Activated naive CD8-positive, alpha-beta T cell treated with anti-CD3 and anti-CD28 coated beads for 36 hours (primary cell): Measurements from ENCODE around the gene B4GALNT2. TPM values are rescaled to one million over a fixed set of nuclear protein-coding genes. Genes with fewer than 3 reads are reported as not detected.
A peak's percentile ranks its signal among the peaks of the same experiment; 100 is the strongest.
"Not testable (repeated sequence)": the region's sequence is repeated elsewhere in the genome, so short reads cannot be mapped to it uniquely, and the experiment has no call there.

Experiments used
- DNase-seq: peaks from one replicate; pipeline ENCODE4 v3.0.0; 2021
- H3K27ac Mint-ChIP-seq: one replicate; pipeline ENCODE4 v1.8.0; 2022; ENCODE audit warnings: mild to moderate bottlenecking, moderate library complexity, mixed read lengths
- H3K27me3 Mint-ChIP-seq: one replicate; pipeline ENCODE4 v1.8.0; 2022; ENCODE audit warnings: mild to moderate bottlenecking, mixed read lengths
- H3K36me3 Mint-ChIP-seq: one replicate; pipeline ENCODE4 v1.8.0; 2021; ENCODE audit warnings: mild to moderate bottlenecking, mixed read lengths
- H3K4me1 Mint-ChIP-seq: one replicate; pipeline ENCODE4 v1.8.0; 2021; ENCODE audit warnings: mixed read lengths
- H3K4me3 Mint-ChIP-seq: one replicate; pipeline ENCODE4 v1.8.0; 2022; ENCODE audit warnings: mild to moderate bottlenecking, moderate library complexity, mixed read lengths
- H3K9me3 Mint-ChIP-seq: one replicate; pipeline ENCODE4 v1.8.0; 2022; ENCODE audit warnings: mixed read lengths
- total RNA-seq, 2 experiments: library from RNA; stranded (reverse); gene quantifications; one replicate each; pipeline ENCODE4 v1.2.3, GENCODE V29; 2021

B4GALNT2 gene
- total RNA-seq, 2 experiments from 2014 or later: not detected

GRCh38 chr17:49108318-49108717 is 24.3 kb upstream of the B4GALNT2 start:
- Mint-ChIP-seq H3K4me3 (no peak overlapping the region), H3K27me3 (peaks cover 3% of the 10 kb centered on the region), H3K36me3 (no peaks in the 10 kb centered on the region)

GRCh38 chr17:49110509-49110908 is 22.1 kb upstream of the B4GALNT2 start:
- DNase-seq: no peak
- no peak overlapping the region for H3K27ac Mint-ChIP-seq
- H3K4me1 Mint-ChIP-seq: no peaks in the 10 kb centered on the region
- peaks cover 16% of the 10 kb centered on the region for H3K27me3 Mint-ChIP-seq
- no peak overlapping the region for H3K4me3 Mint-ChIP-seq
- H3K9me3 Mint-ChIP-seq: no peaks in the 10 kb centered on the region
- H3K36me3 Mint-ChIP-seq: no peaks in the 10 kb centered on the region

More at GRCh38 chr17:49108318-49108717, 24.3 kb upstream of the B4GALNT2 start:
- Mint-ChIP-seq H3K9me3 (no peaks in the 10 kb centered on the region), H3K27ac (no peak overlapping the region), H3K4me1 (no peaks in the 10 kb centered on the region)
- DNase-seq: no peak

- no peak overlapping the region for H3K4me3 Mint-ChIP-seq
- H3K36me3 Mint-ChIP-seq: no peaks in the 10 kb centered on the region
- no peak overlapping the region for H3K27ac Mint-ChIP-seq
- H3K4me1 Mint-ChIP-seq: no peaks in the 10 kb centered on the region
- H3K9me3 Mint-ChIP-seq: no peaks in the 10 kb centered on the region
- DNase-seq: no peak
- peaks cover 21% of the 10 kb centered on the region for H3K27me3 Mint-ChIP-seq
Measured at GRCh38 chr17:49111934-49112333, 20.6 kb upstream of the B4GALNT2 start.

DNA sequence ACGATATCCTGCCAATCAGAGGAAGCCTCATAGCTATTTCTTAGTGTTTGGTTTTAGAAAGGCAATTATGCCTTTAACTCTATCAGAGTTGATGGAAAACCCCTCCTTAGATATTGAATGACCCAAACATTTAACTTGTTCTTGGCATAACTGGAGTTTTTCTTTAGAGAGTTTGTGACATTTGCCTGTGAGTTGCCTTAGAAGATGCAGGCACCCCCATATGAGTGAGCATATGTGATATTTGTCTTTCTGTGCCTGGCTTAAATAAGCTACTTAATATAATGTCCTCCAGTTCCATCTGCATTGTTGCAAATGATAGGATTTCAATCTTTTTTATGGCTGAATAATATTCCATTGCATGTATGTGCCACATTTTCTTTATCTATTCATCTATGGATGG is 19.6 kb upstream of the B4GALNT2 start:
- no peak overlapping the region for H3K27ac Mint-ChIP-seq
- H3K36me3 Mint-ChIP-seq: no peaks in the 10 kb centered on the region
- H3K4me1 Mint-ChIP-seq: no peaks in the 10 kb centered on the region
- peaks cover 30% of the 10 kb centered on the region for H3K27me3 Mint-ChIP-seq
- H3K9me3 Mint-ChIP-seq: no peaks in the 10 kb centered on the region
- no peak overlapping the region for H3K4me3 Mint-ChIP-seq
- DNase-seq: no peak

DNA sequence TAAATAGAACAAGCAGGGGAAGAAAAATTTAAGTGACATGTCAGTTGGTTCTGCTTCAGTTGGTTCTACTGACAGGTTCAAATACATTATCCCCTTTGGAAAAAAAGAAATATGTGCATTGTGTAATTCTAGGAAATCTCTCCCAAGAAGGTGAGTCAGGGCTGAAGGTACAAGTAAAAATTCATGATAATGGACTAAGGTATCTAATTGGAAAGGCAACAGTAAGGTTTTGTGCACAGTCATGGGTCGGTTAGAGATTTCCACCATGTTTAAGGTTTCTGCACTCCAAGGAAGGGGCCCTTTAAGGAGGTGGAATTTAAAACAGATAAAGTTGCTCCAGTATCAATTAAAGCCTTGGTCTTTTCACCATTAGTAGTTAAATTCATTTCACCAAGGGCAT is 17.9 kb upstream of the B4GALNT2 start:
- Mint-ChIP-seq H3K4me1 (no peaks in the 10 kb centered on the region), H3K27me3 (peaks cover 37% of the 10 kb centered on the region), H3K27ac (no peak overlapping the region), H3K4me3 (no peak overlapping the region), H3K9me3 (no peaks in the 10 kb centered on the region), H3K36me3 (no peaks in the 10 kb centered on the region)
- no peak for DNase-seq

GRCh38 chr17:49117587-49118230 is 14.9 kb upstream of the B4GALNT2 start:
- peaks cover 56% of the 10 kb centered on the region for H3K27me3 Mint-ChIP-seq

GRCh38 chr17:49120166-49120565 is 12.4 kb upstream of the B4GALNT2 start:
- no peaks in the 10 kb centered on the region for H3K4me1 Mint-ChIP-seq

More at GRCh38 chr17:49117587-49118230, 14.9 kb upstream of the B4GALNT2 start:
- Mint-ChIP-seq H3K27ac (no peak overlapping the region), H3K4me1 (no peaks in the 10 kb centered on the region), H3K9me3 (no peaks in the 10 kb centered on the region), H3K4me3 (no peak overlapping the region), H3K36me3 (peaks cover 4% of the 10 kb centered on the region)
- no peak for DNase-seq

GRCh38 chr17:49121696-49122292 is 10.8 kb upstream of the B4GALNT2 start:
- DNase-seq: no peak
- no peak overlapping the region for H3K27ac Mint-ChIP-seq
- peaks cover 4% of the 10 kb centered on the region for H3K36me3 Mint-ChIP-seq
- peaks cover 36% of the 10 kb centered on the region for H3K27me3 Mint-ChIP-seq
- no peaks in the 10 kb centered on the region for H3K4me1 Mint-ChIP-seq
- H3K4me3 Mint-ChIP-seq: no peak overlapping the region
- no peaks in the 10 kb centered on the region for H3K9me3 Mint-ChIP-seq

More at GRCh38 chr17:49120166-49120565, 12.4 kb upstream of the B4GALNT2 start:
- Mint-ChIP-seq H3K9me3 (no peaks in the 10 kb centered on the region), H3K36me3 (peaks cover 4% of the 10 kb centered on the region), H3K27me3 (peaks cover 42% of the 10 kb centered on the region), H3K4me3 (no peak overlapping the region), H3K27ac (no peak overlapping the region)
- DNase-seq: no peak

- peaks cover 30% of the 10 kb centered on the region for H3K27me3 Mint-ChIP-seq
- H3K9me3 Mint-ChIP-seq: no peaks in the 10 kb centered on the region
- no peak for DNase-seq
- H3K27ac Mint-ChIP-seq: no peak overlapping the region
- H3K36me3 Mint-ChIP-seq: peaks cover 4% of the 10 kb centered on the region
- H3K4me3 Mint-ChIP-seq: no peak overlapping the region
- no peaks in the 10 kb centered on the region for H3K4me1 Mint-ChIP-seq
Measured at GRCh38 chr17:49122566-49122965, 10.0 kb upstream of the B4GALNT2 start.

DNA sequence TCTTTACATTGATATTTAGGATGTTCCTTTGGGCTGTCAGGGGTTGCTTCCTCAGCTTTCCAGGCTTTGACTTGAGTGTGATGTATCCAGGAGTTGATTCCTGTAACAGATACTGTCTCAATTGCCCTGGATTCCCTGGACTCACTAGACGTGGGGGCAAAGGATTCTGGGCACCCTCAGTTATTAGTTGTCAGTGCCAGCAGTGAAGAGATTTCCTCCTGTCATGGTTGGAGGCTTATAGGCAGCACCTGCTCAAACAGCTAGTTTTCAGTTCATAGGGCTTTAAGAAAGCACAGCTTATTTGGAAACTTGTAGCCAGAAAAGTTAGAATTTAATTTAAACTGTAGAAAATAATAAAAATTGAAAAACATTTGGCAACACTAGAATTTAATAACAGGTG is 9.5 kb upstream of the B4GALNT2 start:
- DNase-seq: no peak
- H3K27me3 Mint-ChIP-seq: peaks cover 25% of the 10 kb centered on the region
- no peak overlapping the region for H3K27ac Mint-ChIP-seq
- no peaks in the 10 kb centered on the region for H3K4me1 Mint-ChIP-seq
- no peaks in the 10 kb centered on the region for H3K9me3 Mint-ChIP-seq
- peaks cover 4% of the 10 kb centered on the region for H3K36me3 Mint-ChIP-seq
- H3K4me3 Mint-ChIP-seq: no peak overlapping the region

DNA sequence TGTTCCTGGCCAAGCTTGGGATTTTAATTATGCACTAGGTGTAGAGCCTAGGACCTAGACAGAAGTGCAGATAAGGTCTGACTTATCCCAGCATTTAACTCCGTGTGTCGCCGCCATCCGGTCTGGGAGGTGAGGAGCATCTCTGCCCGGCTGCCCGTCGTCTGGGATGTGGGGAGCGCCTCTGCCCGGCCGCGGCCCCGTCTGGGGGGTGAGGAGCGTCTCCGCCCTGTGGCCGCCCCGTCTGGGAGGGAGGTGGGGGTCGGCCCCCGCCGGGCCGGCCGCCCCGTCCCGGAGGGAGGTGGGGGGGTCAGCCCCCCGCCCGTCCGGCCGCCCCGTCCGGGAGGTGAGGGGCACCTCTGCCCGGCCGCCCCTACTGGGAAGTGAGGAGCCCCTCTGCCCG is 7.1 kb upstream of the B4GALNT2 start:
- H3K27me3 Mint-ChIP-seq: peaks cover 34% of the 10 kb centered on the region
- no peak for DNase-seq
- H3K4me1 Mint-ChIP-seq: no peaks in the 10 kb centered on the region
- H3K36me3 Mint-ChIP-seq: peaks cover 4% of the 10 kb centered on the region
- no peaks in the 10 kb centered on the region for H3K9me3 Mint-ChIP-seq
- no peak overlapping the region for H3K4me3 Mint-ChIP-seq
- H3K27ac Mint-ChIP-seq: no peak overlapping the region

DNA sequence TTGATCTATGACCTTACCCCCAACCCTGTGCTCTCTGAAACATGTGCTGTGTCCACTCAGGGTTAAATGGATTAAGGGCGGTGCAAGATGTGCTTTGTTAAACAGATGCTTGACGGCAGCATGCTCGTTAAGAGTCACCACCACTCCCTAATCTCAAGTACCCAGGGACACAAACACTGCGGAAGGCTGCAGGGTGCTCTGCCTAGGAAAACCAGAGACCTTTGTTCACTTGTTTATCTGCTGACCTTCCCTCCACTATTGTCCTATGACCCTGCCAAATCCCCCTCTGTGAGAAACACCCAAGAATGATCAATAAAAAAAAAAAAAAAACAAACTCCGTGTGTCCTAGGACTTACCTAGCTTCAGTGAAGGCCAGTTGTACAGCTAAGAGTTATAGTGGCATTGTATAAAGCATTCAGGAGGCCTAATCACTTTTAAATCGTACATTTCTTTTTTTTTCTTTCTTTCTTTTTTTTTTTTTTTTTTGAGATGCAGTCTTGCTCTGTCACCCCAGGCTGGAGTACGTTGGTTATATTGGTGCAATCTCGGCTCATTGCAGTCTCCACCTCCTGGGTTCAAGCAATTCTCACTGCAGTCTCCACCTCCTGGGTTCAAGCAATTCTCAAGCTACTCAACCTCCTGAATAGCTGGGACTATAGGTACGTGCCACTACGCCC is 6.2 kb upstream of the B4GALNT2 start:
- H3K4me3 Mint-ChIP-seq, H3K36me3 Mint-ChIP-seq, DNase-seq, H3K9me3 Mint-ChIP-seq, H3K4me1 Mint-ChIP-seq, H3K27ac Mint-ChIP-seq: not testable (repeated sequence)
- H3K27me3 Mint-ChIP-seq: peaks cover 36% of the 10 kb centered on the region

- H3K36me3 Mint-ChIP-seq, H3K27ac Mint-ChIP-seq, H3K9me3 Mint-ChIP-seq, DNase-seq, H3K4me1 Mint-ChIP-seq, H3K4me3 Mint-ChIP-seq: not testable (repeated sequence)
- peaks cover 59% of the 10 kb centered on the region for H3K27me3 Mint-ChIP-seq
Measured at GRCh38 chr17:49129359-49129950, 3.1 kb upstream of the B4GALNT2 start.

GRCh38 chr17:49130891-49131290 is 1.7 kb upstream of the B4GALNT2 start:
- H3K4me1 Mint-ChIP-seq: peaks cover 6% of the 10 kb centered on the region
- no peak overlapping the region for H3K4me3 Mint-ChIP-seq
- H3K27ac Mint-ChIP-seq: no peak overlapping the region
- H3K9me3 Mint-ChIP-seq: no peaks in the 10 kb centered on the region
- no peak for DNase-seq
- H3K36me3 Mint-ChIP-seq: no peaks in the 10 kb centered on the region
- H3K27me3 Mint-ChIP-seq: peaks cover 66% of the 10 kb centered on the region

GRCh38 chr17:49132317-49132698 is 261 bp upstream of the B4GALNT2 start:
- H3K36me3 Mint-ChIP-seq: no peaks in the 10 kb centered on the region
- H3K4me1 Mint-ChIP-seq: peaks cover 6% of the 10 kb centered on the region
- no peaks in the 10 kb centered on the region for H3K9me3 Mint-ChIP-seq
- DNase-seq: no peak
- peaks cover 66% of the 10 kb centered on the region for H3K27me3 Mint-ChIP-seq
- H3K27ac Mint-ChIP-seq: no peak overlapping the region
- peak overlapping the region; percentile 69 for H3K4me3 Mint-ChIP-seq
